Esophagus (tissue), 2 donors: ENCODE data around the gene NTN3. TPM values are rescaled to one million over a fixed set of nuclear protein-coding genes. Genes with fewer than 3 reads are reported as not detected.

Source experiments
- H3K27ac ChIP-seq, 2 donors: one replicate each; pipeline ENCODE4 v1.5.1; 2013; ENCODE audit warnings: low read depth in 2 of 2, mild to moderate bottlenecking in 2 of 2, inconsistent platforms in 1 of 2, low read length in 1 of 2, moderate library complexity in 1 of 2
- H3K27me3 ChIP-seq, 2 donors: one replicate each; pipeline ENCODE4 v1.6.1; 2013; ENCODE audit warnings: low read length in 2 of 2, control low read depth in 1 of 2, mild to moderate bottlenecking in 1 of 2; ENCODE audit not compliant: insufficient read depth in 2 of 2, control insufficient read depth in 1 of 2
- H3K36me3 ChIP-seq, 2 donors: one replicate each; pipeline ENCODE4 v1.6.1; 2013; ENCODE audit warnings: low read length in 1 of 2; ENCODE audit not compliant: control insufficient read depth in 2 of 2, insufficient read depth in 2 of 2
- H3K4me1 ChIP-seq, 2 donors: one replicate each; pipeline ENCODE4 v1.6.1; 2013; ENCODE audit warnings: low read length in 1 of 2; ENCODE audit not compliant: control insufficient read depth in 2 of 2, insufficient read depth in 2 of 2
- H3K4me3 ChIP-seq, 2 donors: one replicate each; pipeline ENCODE4 v1.5.1; 2013; ENCODE audit warnings: low read length in 2 of 2, mild to moderate bottlenecking in 2 of 2, low read depth in 1 of 2, moderate library complexity in 1 of 2
- H3K9me3 ChIP-seq, 2 donors: one replicate each; pipeline ENCODE4 v1.6.1; 2013; ENCODE audit warnings: mild to moderate bottlenecking in 2 of 2, low read depth in 1 of 2, low read length in 1 of 2, moderate library complexity in 1 of 2; ENCODE audit not compliant: control insufficient read depth in 2 of 2, insufficient read depth in 1 of 2
- whole genome bisulfite sequencing, 2 donors: extraction: QIAGEN DNeasy Blood & Tissue Kit; methylation state at CpG; one replicate each; pipeline ENCODE4 v1.1.7; 2013; 5-methylcytosine and 5-hydroxymethylcytosine counted together
- polyA plus RNA-seq, 2 donors: library from polyadenylated mRNA; stranded (reverse); fragments of 200-250 nt; gene quantifications; one replicate each; pipeline ENCODE4 v1.2.3, GENCODE V29; 2013
- donor health status: healthy with polysubstance abuse.
- donor health status: Bipolar disorder and iron deficiency.

NTN3 gene
- polyA plus RNA-seq = under 1 TPM in 1 of 2 donors, not detected in 1; 0.06 TPM

DNA sequence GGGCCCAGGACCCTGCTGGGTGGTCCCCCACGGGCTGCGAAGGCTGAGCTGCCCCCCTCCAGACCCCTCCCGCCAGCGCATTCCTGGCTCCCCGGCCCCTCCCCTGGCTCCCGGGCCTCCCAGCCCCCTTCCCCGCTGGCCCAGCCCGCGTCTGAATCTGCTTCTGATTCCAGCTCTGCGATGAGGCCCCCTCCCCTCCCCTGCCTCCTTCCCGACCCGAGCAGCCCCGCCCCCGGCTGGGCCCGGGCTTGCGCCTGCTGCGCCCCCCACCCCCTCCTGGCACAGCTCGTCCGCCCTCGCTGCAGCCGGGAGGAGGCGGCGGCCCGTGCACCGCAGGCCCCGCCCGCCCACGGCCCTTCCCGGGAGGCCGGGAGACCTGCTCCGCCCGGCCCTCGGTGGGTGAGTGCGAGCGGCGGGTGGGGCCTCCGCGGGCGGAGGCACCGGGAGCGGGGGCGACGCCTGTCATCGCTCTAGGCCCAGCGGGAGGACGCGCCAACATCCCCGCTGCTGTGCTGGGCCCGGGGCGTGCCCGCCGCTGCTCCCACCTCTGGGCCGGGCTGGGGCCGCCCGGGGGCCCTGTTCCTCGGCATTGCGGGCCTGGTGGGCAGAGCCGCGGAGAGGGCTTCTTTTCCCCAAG is at the start of gene NTN3:
TSS of gene NTN3 (plus strand) at position 282 of the 637 bp plus-strand sequence. CDS start 405 bp downstream, outside the sequence.
- no peaks in the 10 kb centered on the region for H3K36me3 ChIP-seq
- no peaks in the 10 kb centered on the region for H3K9me3 ChIP-seq
- H3K27ac ChIP-seq = no peak within 1 kb of the TSS
- H3K4me3 ChIP-seq = peak within 1 kb of the TSS in 1 of 2 donors; percentile 2
- WGBS, 2 donors = 1% methylated on average over 36 to 59 of the region's 59 CpGs
- H3K4me1 ChIP-seq = peaks cover 14 to 36% of the 10 kb centered on the region in 2 donors
- peaks cover 0 to 4% of the 10 kb centered on the region in 2 donors for H3K27me3 ChIP-seq

DNA sequence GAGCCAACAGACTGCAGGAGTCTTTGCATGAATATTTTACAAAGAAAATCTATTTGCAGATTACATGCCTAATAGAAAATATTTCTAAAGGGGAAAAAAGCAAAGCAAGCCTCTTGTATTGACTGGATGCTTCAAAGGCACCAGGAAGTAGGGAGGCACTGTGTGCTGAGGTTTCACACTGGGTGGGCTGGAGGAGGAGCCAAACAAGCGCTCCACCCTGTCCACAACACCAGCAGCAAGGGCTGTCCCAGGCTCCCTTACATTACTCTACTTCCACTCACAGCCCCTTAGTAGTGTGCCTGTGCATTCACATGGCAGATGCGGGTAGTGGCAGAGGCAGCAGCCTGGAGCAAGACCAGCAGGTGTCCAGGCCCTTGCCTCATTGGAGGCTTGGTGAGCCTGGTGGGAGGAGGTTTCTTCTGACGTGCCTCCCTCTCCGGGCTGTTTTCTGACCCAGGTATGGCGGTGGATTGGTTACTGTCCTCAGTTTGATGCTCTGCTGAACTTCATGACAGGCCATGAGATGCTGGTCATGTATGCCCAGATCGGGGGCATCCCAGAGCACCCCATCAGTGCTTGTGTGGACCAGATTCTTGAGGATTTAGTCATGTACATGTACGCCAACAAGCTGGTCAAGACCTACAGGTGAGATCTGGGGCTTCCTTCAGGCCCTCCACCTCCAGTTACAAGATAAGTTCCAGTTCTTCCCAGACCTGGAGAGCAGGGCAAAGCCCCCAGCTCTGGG is 48.8 kb upstream of the NTN3 start:
- H3K4me1 ChIP-seq = no peaks in the 10 kb centered on the region
- no peaks in the 10 kb centered on the region for H3K27me3 ChIP-seq
- no peaks in the 10 kb centered on the region for H3K9me3 ChIP-seq
- no peak overlapping the region for H3K4me3 ChIP-seq
- WGBS, 2 donors = 84 to 93% methylated on average over 7 of the region's 7 CpGs
- H3K36me3 ChIP-seq = no peaks in the 10 kb centered on the region
- no peak overlapping the region for H3K27ac ChIP-seq

DNA sequence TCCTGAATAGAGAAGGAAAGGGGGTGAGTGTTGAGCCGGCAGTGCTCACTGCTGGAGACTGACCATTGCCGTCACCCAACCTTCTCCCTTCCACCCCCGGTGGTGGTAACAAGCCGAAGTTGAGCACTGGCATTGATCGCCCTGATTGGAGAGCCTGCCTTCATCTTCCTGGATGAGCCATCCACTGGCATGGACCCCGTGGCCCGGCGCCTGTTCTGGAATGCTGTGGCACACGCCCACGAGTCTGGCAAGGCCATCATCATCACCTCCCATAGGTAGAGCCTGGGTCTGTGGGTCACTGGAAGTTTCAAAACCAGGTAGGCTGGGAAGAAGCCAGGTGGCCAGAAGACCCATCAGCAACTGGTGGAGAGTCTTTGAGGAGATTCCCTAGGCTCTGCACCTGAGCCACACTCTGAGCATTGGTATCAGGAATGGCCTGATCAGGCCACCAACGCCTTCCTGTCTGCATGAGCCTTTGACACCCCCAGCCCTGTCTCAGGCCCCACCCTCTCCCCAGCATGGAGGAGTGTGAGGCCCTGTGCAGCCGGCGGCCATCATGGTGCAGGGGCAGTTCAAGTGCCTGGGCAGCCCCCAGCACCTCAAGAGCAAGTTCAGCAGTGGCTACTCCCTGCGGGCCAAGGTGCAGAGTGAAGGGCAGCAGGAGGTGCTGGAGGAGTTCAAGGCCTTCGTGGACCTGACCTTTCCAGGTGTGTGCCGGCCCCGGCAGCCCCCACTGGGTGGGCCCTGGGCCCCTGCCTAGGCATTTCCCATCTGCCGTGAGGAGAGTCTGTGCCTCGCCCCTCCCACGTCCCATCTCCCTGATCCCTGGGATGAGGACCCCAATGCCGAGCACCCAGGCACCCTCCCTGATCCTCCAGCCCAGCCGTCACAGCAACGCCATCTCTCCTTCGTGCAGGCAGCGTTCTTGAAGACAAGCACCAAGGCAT is 46.8 kb upstream of the NTN3 start:
- Histone ChIP-seq H3K27ac (no peak overlapping the region), H3K27me3 (no peaks in the 10 kb centered on the region), H3K9me3 (no peaks in the 10 kb centered on the region), H3K4me3 (no peak overlapping the region), H3K4me1 (peaks cover 0 to 6% of the 10 kb centered on the region in 2 donors), H3K36me3 (no peaks in the 10 kb centered on the region)
- 82 to 87% methylated on average over 25 of the region's 25 CpGs for WGBS, 2 donors

DNA sequence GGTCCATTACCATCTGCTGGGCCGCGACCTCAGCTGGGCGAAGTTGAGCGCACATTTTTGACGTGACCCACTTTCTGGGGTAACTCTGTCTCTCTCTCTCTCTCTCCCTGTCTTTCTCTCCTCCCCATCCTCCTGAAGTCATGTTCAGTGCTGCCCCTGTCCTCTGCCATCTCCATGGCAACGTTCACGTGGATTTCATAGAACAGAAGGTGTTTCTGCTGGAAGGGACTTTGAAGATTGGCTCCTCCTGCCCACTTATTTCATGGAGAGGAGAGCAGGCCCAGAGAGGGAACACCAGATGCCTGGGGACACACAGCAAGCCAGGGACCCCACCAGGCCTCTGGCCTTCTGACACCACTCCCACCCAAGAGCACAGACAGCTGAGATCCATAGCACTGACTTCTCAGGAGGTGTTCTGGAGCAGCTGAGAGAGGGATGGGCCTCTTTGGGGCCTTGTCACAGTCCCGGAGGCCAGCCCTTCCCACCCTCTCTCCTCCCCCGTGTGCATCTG is 46.0 kb upstream of the NTN3 start:
- Histone ChIP-seq H3K36me3 (no peaks in the 10 kb centered on the region), H3K27ac (no peak overlapping the region), H3K9me3 (no peaks in the 10 kb centered on the region), H3K4me1 (peaks cover 0 to 6% of the 10 kb centered on the region in 2 donors), H3K4me3 (no peak overlapping the region), H3K27me3 (no peaks in the 10 kb centered on the region)
- 84 to 86% methylated on average over 9 of the region's 9 CpGs for WGBS, 2 donors

DNA sequence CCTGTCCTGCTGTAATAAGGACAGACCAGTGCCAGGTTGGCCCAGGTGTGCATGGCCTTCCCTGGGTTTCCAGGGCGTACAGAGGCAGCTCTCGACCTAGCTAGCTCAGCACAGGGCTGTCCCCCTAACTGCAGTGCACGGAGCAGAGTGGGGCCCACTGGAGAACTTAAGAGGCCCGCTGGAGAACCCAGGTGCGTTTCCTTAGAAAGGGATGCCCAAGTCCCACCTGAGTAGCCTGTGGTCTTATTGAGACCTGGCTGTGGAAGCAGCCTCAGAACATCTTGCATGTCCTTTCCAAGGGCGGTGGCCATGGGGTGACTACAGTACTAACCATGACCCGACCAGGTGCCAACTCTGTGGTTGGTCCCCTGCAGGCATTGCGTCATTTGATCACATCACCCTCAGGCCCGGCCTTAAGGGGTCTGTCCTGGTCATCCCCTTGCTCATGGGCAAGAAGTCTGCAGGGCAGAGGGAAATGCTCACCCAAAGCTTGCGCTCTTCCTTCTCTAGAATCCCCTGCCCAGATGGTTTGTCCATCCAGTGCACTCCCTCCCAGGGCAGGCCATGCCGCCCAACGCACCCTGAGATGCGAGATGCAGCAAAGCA is 45.2 kb upstream of the NTN3 start:
- WGBS, 2 donors = 92 to 93% methylated on average over 13 of the region's 13 CpGs
- no peaks in the 10 kb centered on the region for H3K36me3 ChIP-seq

DNA sequence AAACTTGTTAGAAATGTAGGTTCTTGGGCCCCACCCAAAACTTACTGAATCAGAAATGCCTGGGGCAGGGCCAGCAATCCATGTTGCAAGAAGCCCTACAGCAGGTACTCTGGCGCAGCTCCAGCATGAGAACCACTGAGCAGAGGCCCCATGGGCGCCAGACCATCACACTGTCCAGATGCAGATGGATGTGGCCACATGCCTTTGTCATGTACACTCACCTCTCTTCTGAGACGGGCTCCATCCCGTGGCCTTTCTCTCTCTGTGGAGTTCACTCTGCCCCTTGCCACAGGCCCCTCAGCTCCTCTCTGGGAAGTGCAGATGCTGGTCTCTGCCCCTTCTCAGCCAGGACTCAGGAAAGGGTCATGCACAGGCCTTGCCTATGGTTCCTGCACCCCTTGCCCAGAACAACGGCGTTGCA is 44.1 kb upstream of the NTN3 start:
- Histone ChIP-seq H3K4me3 (no peak overlapping the region), H3K4me1 (peaks cover 0 to 6% of the 10 kb centered on the region in 2 donors), H3K27ac (no peak overlapping the region), H3K27me3 (no peaks in the 10 kb centered on the region), H3K36me3 (no peaks in the 10 kb centered on the region), H3K9me3 (no peaks in the 10 kb centered on the region)
- WGBS, 2 donors = 93% methylated on average over 6 of the region's 6 CpGs

More for the DNA sequence above, 45.2 kb upstream of the NTN3 start:
- Histone ChIP-seq H3K4me3 (no peak overlapping the region), H3K27ac (no peak overlapping the region), H3K9me3 (no peaks in the 10 kb centered on the region), H3K27me3 (no peaks in the 10 kb centered on the region), H3K4me1 (peaks cover 0 to 6% of the 10 kb centered on the region in 2 donors)

DNA sequence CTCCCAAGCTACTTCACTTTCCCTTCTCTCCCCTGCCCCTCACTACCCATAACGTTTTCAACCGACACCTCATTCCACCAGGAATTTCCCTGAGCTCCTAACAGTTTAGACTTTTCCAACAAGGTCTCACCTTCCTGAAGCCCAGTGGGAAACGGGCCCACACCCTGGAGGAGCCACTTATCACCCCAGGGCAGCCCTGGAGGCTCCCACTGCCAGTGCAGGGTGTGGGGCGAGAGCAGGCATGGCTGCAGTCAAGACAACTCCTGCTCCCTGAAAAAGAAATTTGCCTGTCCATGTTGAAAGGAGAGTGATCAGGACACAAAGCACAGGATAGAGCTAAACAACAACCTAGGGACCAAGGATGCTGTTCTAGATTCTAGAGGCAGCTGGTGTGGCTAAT is 43.6 kb upstream of the NTN3 start:
- WGBS, 2 donors = 74 to 76% methylated on average over 4 of the region's 4 CpGs
- Histone ChIP-seq H3K4me3 (no peak overlapping the region), H3K27me3 (no peaks in the 10 kb centered on the region), H3K27ac (no peak overlapping the region), H3K4me1 (peaks cover 0 to 6% of the 10 kb centered on the region in 2 donors), H3K9me3 (no peaks in the 10 kb centered on the region), H3K36me3 (peaks cover 0 to 2% of the 10 kb centered on the region in 2 donors)

DNA sequence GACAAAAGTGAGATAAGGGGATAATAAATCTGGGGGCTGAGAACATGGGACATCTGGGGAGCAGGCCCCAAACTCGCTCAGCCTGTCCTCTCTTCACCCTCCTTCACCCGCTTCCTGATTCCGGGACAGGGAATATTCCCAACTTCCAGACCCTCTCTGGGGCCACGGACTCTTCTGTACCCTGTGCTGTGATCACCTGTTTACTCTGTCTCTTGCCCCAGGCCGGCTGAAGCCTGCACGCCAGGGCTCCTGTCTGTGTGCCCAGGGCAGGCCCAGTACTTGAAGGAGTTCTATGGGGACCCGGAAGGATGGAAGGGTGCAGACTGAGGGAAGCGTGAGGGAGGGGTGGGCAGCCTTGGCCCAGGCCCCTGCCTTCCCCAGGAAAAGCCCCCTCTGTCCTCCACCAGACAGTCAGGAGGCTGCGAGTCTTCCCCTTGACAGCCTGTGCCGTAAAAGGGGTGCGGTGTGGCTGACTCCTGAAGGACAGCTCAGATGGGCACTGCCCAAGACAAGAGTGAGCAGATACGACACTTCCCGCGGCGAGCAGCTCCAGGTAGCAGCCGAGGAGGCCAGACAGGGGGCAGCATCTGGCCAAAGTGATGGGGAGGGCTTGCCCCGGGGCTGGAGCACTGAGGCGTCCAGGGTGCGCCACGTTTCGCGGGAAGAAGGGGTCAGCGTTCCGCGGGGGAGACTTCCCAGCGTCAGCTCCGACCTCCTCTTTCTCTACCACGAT is 42.9 kb upstream of the NTN3 start:
- Histone ChIP-seq H3K27ac (peak overlapping the region; percentile 50 to 60), H3K27me3 (no peaks in the 10 kb centered on the region), H3K4me1 (peaks cover 0 to 6% of the 10 kb centered on the region in 2 donors), H3K36me3 (peaks cover 0 to 8% of the 10 kb centered on the region in 2 donors), H3K9me3 (no peaks in the 10 kb centered on the region), H3K4me3 (peak overlapping the region; percentile 64 to 89)
- 32% methylated on average over 28 of the region's 28 CpGs for WGBS, 2 donors
